Esophagus squamous epithelium (tissue), 5 donors: ENCODE data around the gene KLHDC9. TPM values are rescaled to one million over a fixed set of nuclear protein-coding genes. Genes with fewer than 3 reads are reported as not detected.

Source experiments
- DNase-seq: peaks from one replicate; lab custom pipeline; 2025; lab: John Stamatoyannopoulos, UW
- H3K27ac ChIP-seq, 4 donors: fragments of 200-600 bp; sonication (generic); one replicate each; pipeline ENCODE4 v1.5.1; 2016 to 2019; ENCODE audit warnings: mild to moderate bottlenecking in 1 of 4
- H3K27me3 ChIP-seq, 4 donors: fragments of 200-600 bp; sonication (generic); 1 replicate in 3 of 4; 2 replicates in 1 of 4; pipeline versions ENCODE4 v1.5.1 to v1.6.0; 2017 to 2021; ENCODE audit warnings: antibody characterized with exemption in 1 of 4
- H3K36me3 ChIP-seq, 3 donors: fragments of 200-600 bp; sonication (generic); one replicate each; pipeline ENCODE4 v1.5.1; 2016 to 2019
- H3K4me1 ChIP-seq, 3 donors: fragments of 200-600 bp; sonication (generic); one replicate each; pipeline ENCODE4 v1.5.1; 2017 to 2019
- H3K4me3 ChIP-seq, 4 donors: fragments of 200-600 bp; sonication (generic); 1 replicate in 3 of 4; 2 replicates in 1 of 4; pipeline ENCODE4 v1.5.1; 2016 to 2019; ENCODE audit warnings: mild to moderate bottlenecking in 2 of 4, moderate library complexity in 1 of 4
- H3K9me3 ChIP-seq, 3 donors: fragments of 200-600 bp; sonication (generic); one replicate each; pipeline ENCODE4 v1.5.1; 2016 to 2019
- POLR2A ChIP-seq, 4 donors: fragments of 450-650 bp; IDR thresholded peaks; one replicate each; pipeline ENCODE4 v1.6.1; 2017; ENCODE audit warnings: antibody characterized with exemption in 4 of 4, mild to moderate bottlenecking in 4 of 4, moderate library complexity in 3 of 4
- WGBS, 2 donors: methylation state at CpG; one replicate each; pipeline ENCODE4 v1.1.5; 2018; 5-methylcytosine and 5-hydroxymethylcytosine counted together
- intact Hi-C: fragments of 100-400 bp; cut with DNase I; formaldehyde crosslinking; loops from one replicate; pipeline ENCODE4 v1.15.0; 2022
- total RNA-seq, 4 donors: library from RNA; depleted of rRNA; stranded (reverse); fragments of >200 nt; gene quantifications; one replicate each; pipeline ENCODE4 v1.1.0, GENCODE V29; 2016
- TF ChIP-seq, protein P1 (sequence below), 6 experiments: fragments of 450-650 bp in 4 of 6; fragments of 200-600 bp in 2 of 6; sonication (generic) in 2 of 6; IDR thresholded peaks; one replicate each; pipeline ENCODE4 v1.5.1; 2016 to 2019; ENCODE audit warnings: antibody characterized with exemption in 6 of 6, mild to moderate bottlenecking in 4 of 6, moderate library complexity in 4 of 6
- donor health status: DM: yes; HTN: yes; CAD: no.

The KLHDC9 gene, protein sequence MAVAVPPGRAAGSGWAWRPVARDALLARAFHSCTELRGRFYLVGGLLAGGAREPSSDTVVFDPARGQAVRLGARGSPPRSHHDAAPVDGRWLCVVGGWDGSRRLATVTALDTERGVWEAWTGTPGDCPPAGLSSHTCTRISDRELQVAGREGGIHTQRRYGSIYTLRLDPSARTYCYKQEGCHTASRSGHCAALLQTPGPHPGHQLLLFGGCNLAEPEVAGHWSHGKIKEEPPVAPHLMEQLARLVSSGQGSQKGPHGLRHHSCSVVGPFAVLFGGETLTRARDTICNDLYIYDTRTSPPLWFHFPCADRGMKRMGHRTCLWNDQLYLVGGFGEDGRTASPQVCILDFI
- total RNA-seq = 1 to 10 TPM in 3 of 4 donors, under 1 TPM in 1; 0.31 to 2.7 (median 1.7) TPM

DNA sequence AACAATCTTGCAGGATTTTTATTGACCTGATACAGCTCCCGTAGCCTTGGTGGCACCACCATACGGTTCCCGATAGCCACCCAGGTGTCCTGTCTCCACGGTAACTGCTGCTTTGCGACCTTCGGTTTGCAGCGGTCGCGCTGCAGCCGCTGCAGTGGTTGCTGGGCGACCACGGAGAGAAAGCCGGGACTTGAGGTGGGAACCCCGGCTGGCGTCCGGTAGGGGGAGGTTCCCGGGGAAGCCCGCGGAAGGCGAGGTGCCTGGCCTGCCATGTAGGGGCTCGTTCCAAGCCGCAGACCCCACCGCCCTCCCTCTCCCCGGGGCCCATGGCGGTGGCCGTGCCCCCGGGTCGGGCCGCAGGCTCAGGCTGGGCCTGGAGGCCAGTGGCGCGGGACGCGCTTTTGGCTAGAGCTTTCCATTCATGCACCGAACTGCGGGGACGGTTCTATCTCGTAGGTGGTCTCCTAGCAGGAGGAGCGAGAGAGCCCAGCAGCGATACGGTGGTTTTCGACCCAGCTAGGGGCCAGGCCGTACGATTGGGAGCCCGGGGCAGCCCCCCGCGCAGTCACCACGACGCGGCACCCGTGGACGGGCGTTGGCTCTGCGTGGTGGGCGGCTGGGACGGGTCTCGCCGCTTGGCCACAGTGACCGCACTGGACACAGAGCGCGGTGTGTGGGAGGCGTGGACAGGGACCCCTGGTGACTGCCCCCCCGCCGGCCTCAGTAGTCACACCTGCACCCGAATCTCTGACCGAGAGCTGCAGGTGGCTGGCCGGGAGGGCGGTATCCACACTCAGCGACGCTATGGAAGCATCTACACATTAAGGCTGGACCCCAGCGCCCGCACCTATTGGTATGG lies at the start of gene KLHDC9:
KLHDC9 (plus strand) TSS at position 152 of the 859 bp plus-strand sequence; CDS start at position 327, 175 bp downstream.
- intact Hi-C loops = loop anchor here (10.0 kb wide), 1 partner anchor 64 kb away; the partner anchor contains the start of gene TSTD1
- DNase-seq = no peak
- Histone ChIP-seq H3K27ac (peak within 1 kb of the TSS; percentile 54 to 82 (median 82)), H3K36me3 (peaks cover 0 to 44% (median 18%) of the 10 kb centered on the region in 3 donors), H3K9me3 (no peaks in the 10 kb centered on the region), H3K4me1 (peaks cover 21 to 59% (median 33%) of the 10 kb centered on the region in 3 donors), H3K4me3 (peak within 1 kb of the TSS; percentile 39 to 84 (median 60)), H3K27me3 (no peaks in the 10 kb centered on the region)
- TF ChIP-seq, protein P1, sequence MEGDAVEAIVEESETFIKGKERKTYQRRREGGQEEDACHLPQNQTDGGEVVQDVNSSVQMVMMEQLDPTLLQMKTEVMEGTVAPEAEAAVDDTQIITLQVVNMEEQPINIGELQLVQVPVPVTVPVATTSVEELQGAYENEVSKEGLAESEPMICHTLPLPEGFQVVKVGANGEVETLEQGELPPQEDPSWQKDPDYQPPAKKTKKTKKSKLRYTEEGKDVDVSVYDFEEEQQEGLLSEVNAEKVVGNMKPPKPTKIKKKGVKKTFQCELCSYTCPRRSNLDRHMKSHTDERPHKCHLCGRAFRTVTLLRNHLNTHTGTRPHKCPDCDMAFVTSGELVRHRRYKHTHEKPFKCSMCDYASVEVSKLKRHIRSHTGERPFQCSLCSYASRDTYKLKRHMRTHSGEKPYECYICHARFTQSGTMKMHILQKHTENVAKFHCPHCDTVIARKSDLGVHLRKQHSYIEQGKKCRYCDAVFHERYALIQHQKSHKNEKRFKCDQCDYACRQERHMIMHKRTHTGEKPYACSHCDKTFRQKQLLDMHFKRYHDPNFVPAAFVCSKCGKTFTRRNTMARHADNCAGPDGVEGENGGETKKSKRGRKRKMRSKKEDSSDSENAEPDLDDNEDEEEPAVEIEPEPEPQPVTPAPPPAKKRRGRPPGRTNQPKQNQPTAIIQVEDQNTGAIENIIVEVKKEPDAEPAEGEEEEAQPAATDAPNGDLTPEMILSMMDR (IDR thresholded peaks at IDR 0.05) = peak in 1 of 6 experiments; percentile 18
- no peak for TF ChIP-seq POLR2A (IDR thresholded peaks at IDR 0.05)
- WGBS, 2 donors = 13 to 42% methylated on average over 8 to 25 of the region's 71 CpGs

DNA sequence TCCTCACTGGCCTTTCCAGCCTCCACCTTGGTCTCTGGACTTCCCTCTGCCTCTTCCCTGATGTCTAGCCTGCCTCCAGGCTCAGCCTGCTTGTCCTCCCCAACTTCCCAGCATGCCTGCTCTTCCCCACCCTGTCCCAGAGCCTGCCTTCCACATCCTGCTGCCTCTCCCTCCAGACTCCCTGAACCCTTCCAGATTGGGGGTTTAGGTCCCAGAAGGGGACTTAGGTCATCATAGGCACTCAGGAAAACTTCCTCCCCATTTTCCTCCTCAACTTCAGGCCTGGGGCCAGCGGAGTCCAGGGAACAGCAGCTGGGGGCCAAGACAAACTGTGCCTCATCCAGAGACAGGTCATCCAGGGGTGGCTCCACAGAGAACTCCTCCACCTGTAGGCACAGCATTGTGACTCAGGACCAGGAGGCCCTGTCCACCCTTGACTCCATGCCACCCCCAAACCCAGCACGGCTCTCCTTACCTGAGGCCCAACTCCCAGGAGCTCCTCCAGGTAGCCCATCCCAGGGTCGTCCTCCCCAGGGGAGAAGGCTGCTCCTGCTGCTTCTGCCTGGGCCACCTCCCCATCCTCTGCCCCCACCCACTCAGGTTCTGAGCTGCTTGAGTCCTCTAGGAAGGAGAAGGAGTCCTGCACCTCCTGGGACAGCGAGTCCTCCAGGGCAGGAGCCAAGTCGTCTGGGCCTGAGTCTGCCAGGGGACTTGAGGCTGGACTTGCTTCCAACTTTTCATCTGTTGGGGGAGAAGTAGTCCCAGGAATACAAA lies 49.0 kb upstream of the KLHDC9 start:
- WGBS, 2 donors = 80 to 100% methylated on average over 1 of the region's 5 CpGs
- Histone ChIP-seq H3K9me3 (no peaks in the 10 kb centered on the region), H3K4me1 (peaks cover 3 to 26% (median 5%) of the 10 kb centered on the region in 3 donors), H3K27ac (no peak overlapping the region), H3K27me3 (peaks cover 0 to 3% (median 0%) of the 10 kb centered on the region in 4 donors), H3K4me3 (no peak overlapping the region), H3K36me3 (peaks cover 0 to 65% (median 26%) of the 10 kb centered on the region in 3 donors)
- DNase-seq = no peak
- intact Hi-C loops = no loop called here
- TF ChIP-seq, protein P1 (IDR thresholded peaks at IDR 0.05) = no peak
- TF ChIP-seq POLR2A (IDR thresholded peaks at IDR 0.05) = no peak

DNA sequence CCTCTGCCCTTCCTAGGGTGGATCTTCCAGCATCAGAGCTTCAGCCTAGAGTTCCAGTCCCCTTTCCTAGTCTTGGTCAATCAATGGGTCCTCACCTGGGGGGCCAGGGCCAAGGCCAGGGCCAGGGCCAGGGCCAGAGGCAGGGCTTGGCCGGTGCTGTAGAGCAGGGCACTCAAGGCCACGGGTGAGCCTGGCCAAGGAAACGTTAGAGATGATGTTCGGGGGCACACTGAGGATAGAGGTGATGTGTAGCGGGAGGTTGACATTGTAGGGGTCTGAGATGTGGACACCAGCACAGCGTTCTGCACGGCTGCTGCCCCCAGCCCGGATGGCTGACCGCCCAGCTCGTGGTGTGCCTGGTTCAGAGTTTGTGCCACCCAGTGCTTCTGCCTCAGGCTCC lies 46.9 kb upstream of the KLHDC9 start:
- WGBS, 2 donors = 90 to 96% methylated on average over 4 to 10 of the region's 10 CpGs
- intact Hi-C loops = no loop called here
- peaks cover 0 to 81% (median 32%) of the 10 kb centered on the region in 3 donors for H3K36me3 ChIP-seq
- H3K27ac ChIP-seq = no peak overlapping the region
- no peak for DNase-seq
- H3K9me3 ChIP-seq = no peaks in the 10 kb centered on the region
- no peak overlapping the region for H3K4me3 ChIP-seq
- TF ChIP-seq, protein P1 (IDR thresholded peaks at IDR 0.05) = no peak
- TF ChIP-seq POLR2A (IDR thresholded peaks at IDR 0.05) = no peak
- peaks cover 0 to 17% (median 0%) of the 10 kb centered on the region in 3 donors for H3K4me1 ChIP-seq
- peaks cover 0 to 21% (median 0%) of the 10 kb centered on the region in 4 donors for H3K27me3 ChIP-seq

DNA sequence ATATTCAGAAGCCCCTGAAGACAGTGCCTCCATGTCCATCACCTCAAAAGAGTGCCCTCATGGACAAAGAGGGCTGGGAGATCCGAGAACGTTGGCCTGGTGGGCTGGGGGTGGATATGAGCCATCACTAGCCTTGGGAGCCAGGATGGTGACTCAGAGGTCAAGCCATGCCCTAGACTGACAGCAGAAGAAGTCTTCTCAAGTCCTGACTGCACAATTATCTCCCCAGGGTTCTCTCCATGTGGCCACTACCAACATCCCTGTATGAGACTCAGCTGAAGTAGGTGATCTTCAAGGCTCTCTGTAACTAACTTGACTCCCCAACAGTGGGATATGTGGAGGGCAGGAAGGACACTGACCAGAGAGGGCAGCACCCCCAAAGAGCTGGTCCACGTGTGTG lies 45.3 kb upstream of the KLHDC9 start:
- H3K4me1 ChIP-seq = peaks cover 0 to under 1% (median 0%) of the 10 kb centered on the region in 3 donors
- TF ChIP-seq, protein P1 (IDR thresholded peaks at IDR 0.05) = no peak
- TF ChIP-seq POLR2A (IDR thresholded peaks at IDR 0.05) = no peak
- no peaks in the 10 kb centered on the region for H3K9me3 ChIP-seq
- no peak for DNase-seq
- no peak overlapping the region for H3K27ac ChIP-seq
- H3K36me3 ChIP-seq = peaks cover 0 to 95% (median 27%) of the 10 kb centered on the region in 3 donors
- intact Hi-C loops = no loop called here
- H3K4me3 ChIP-seq = no peak overlapping the region
- peaks cover 0 to 25% (median 0%) of the 10 kb centered on the region in 4 donors for H3K27me3 ChIP-seq
- 70 to 76% methylated on average over 2 to 3 of the region's 3 CpGs for WGBS, 2 donors
